ENCODE results near the gene CIB4.

GRCh38 chr2:26599387-26599786 is 41.8 kb downstream of the CIB4 start:
- TF ChIP-seq CTCF (IDR thresholded peaks at IDR 0.05) (no peak), POLR2A (IDR thresholded peaks at IDR 0.05) (no peak)
